ENCODE measurements around the gene HNRNPU. TPM values are rescaled to one million over a fixed set of nuclear protein-coding genes. Genes with fewer than 3 reads are reported as not detected.
A peak's percentile ranks its signal among the peaks of the same experiment; 100 is the strongest.

HNRNPU gene
- total and polyA plus RNA-seq, 10 donors = 121 to 457 (median 280) TPM

GRCh38 chr1:244854865-244855578 is 9.3 kb downstream of the HNRNPU start:
- WGBS, 5 donors = 27 to 41% (median 37%) methylated on average over 7 of the region's 7 CpGs
- H3K27me3 ChIP-seq (replicated peaks in 1 of 7) = no peaks in the 10 kb centered on the region
- TF ChIP-seq, protein P1, sequence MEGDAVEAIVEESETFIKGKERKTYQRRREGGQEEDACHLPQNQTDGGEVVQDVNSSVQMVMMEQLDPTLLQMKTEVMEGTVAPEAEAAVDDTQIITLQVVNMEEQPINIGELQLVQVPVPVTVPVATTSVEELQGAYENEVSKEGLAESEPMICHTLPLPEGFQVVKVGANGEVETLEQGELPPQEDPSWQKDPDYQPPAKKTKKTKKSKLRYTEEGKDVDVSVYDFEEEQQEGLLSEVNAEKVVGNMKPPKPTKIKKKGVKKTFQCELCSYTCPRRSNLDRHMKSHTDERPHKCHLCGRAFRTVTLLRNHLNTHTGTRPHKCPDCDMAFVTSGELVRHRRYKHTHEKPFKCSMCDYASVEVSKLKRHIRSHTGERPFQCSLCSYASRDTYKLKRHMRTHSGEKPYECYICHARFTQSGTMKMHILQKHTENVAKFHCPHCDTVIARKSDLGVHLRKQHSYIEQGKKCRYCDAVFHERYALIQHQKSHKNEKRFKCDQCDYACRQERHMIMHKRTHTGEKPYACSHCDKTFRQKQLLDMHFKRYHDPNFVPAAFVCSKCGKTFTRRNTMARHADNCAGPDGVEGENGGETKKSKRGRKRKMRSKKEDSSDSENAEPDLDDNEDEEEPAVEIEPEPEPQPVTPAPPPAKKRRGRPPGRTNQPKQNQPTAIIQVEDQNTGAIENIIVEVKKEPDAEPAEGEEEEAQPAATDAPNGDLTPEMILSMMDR (IDR thresholded peaks at IDR 0.05 in 8 of 11, conservative IDR thresholded peaks at IDR 0.05 in 3 of 11) = no peak
- TF ChIP-seq POLR2AphosphoS5 (IDR thresholded peaks at IDR 0.05) = no peak
- no peak for TF ChIP-seq POLR2A (IDR thresholded peaks at IDR 0.05)
- peaks cover 0 to 100% (median 83%) of the 10 kb centered on the region in 6 donors for H3K36me3 ChIP-seq
- H3K9me3 ChIP-seq = no peaks in the 10 kb centered on the region
- peak overlapping the region in 6 of 8 donors; percentile 5 to 69 (median 36) for H3K27ac ChIP-seq
- no peak for DNase-seq
- H3K4me1 ChIP-seq = peaks cover 64 to 99% (median 82%) of the 10 kb centered on the region in 6 donors
- H3K4me3 ChIP-seq = no peak overlapping the region
- intact Hi-C loops (cut with DNase I; ENCODE audit: low total_unique reads) = no loop called here

GRCh38 chr1:244854166-244854565 is 10.2 kb downstream of the HNRNPU start:
- no peaks in the 10 kb centered on the region for H3K27me3 ChIP-seq (replicated peaks in 1 of 7)
- TF ChIP-seq, protein P1 (IDR thresholded peaks at IDR 0.05 in 8 of 11, conservative IDR thresholded peaks at IDR 0.05 in 3 of 11) = no peak
- TF ChIP-seq POLR2AphosphoS5 (IDR thresholded peaks at IDR 0.05) = no peak
- TF ChIP-seq POLR2A (IDR thresholded peaks at IDR 0.05) = no peak
- intact Hi-C loops (cut with DNase I; ENCODE audit: low total_unique reads) = no loop called here
- no peak for DNase-seq
- H3K4me3 ChIP-seq = no peak overlapping the region
- H3K9me3 ChIP-seq = no peaks in the 10 kb centered on the region
- WGBS, 5 donors = 14 to 34% (median 21%) methylated on average over 5 of the region's 5 CpGs
- peaks cover 57 to 92% (median 77%) of the 10 kb centered on the region in 6 donors for H3K4me1 ChIP-seq
- peak overlapping the region in 7 of 8 donors; percentile 5 to 69 (median 31) for H3K27ac ChIP-seq
- peaks cover 0 to 100% (median 79%) of the 10 kb centered on the region in 6 donors for H3K36me3 ChIP-seq

DNA sequence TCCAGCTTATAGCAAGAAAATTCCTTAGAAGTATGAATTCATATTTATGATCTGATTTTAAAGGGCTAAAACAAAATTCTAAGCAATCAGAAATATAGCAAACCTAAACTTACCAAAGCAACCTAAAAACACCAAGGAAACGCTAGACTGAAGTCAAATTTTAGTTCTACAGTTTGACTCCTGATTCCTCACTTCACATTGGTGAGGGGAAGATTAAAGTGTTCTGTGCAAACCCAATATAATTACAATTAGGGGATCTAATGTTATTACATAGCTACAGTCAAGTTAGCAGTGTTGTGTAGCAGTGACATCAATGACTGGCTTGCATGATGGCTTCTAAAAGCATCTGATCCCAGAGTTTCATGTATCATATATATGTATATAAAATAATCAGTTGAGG is 11.6 kb downstream of the HNRNPU start:
- Histone ChIP-seq H3K27me3 (replicated peaks in 1 of 7) (no peaks in the 10 kb centered on the region), H3K27ac (peak overlapping the region in 1 of 8 donors; percentile 49), H3K9me3 (no peaks in the 10 kb centered on the region), H3K4me1 (peaks cover 42 to 89% (median 66%) of the 10 kb centered on the region in 6 donors), H3K36me3 (peaks cover 0 to 99% (median 75%) of the 10 kb centered on the region in 6 donors), H3K4me3 (no peak overlapping the region)
- intact Hi-C loops (cut with DNase I; ENCODE audit: low total_unique reads) = no loop called here
- no peak for DNase-seq
- 88 to 96% (median 94%) methylated on average over 1 of the region's 1 CpG for WGBS, 5 donors
- TF ChIP-seq POLR2AphosphoS5 (IDR thresholded peaks at IDR 0.05) (no peak), POLR2A (IDR thresholded peaks at IDR 0.05) (no peak)
- TF ChIP-seq, protein P1 (IDR thresholded peaks at IDR 0.05 in 8 of 11, conservative IDR thresholded peaks at IDR 0.05 in 3 of 11) = no peak

DNA sequence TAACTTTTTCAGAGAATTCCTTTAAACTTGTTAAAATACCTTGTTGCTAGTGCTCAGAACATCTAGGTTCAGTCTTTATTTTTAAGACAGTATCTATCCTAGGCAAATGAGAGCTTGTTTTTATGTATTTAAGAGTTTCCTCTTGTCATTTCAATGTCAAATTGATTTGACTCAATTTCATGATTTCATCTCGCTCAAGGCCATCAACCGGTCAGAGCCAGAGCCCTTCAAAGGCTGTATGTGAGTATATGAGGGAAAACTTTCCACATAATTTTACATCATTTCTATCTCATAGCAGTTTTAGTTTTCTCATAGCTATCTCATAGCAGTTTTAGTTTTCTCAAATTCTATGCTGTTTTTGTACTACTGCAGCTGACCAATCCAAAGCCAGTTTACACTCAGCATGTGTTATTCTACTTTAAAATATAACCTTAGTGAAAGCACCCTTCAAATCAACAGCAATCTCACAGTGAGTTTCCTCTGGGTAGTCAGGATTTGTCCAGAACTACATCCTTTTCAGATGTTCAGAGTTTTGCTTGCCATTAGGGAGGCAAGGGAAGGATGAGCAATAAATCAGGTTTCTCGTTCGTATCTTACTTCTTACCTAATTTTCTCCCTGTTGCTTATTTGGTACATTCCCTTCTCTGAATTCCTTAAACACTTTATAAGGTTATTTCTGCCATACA is 12.7 kb downstream of the HNRNPU start:
- WGBS, 5 donors = 74 to 83% (median 76%) methylated on average over 4 of the region's 4 CpGs
- Histone ChIP-seq H3K9me3 (no peaks in the 10 kb centered on the region), H3K4me1 (peaks cover 36 to 84% (median 57%) of the 10 kb centered on the region in 6 donors), H3K27ac (peak overlapping the region in 4 of 8 donors; percentile 0 to 49 (median 20)), H3K36me3 (peaks cover 0 to 99% (median 72%) of the 10 kb centered on the region in 6 donors), H3K4me3 (no peak overlapping the region), H3K27me3 (replicated peaks in 1 of 7) (no peaks in the 10 kb centered on the region)
- intact Hi-C loops (cut with DNase I; ENCODE audit: low total_unique reads) = no loop called here
- DNase-seq = no peak
- TF ChIP-seq, protein P1 (IDR thresholded peaks at IDR 0.05 in 8 of 11, conservative IDR thresholded peaks at IDR 0.05 in 3 of 11) = no peak
- TF ChIP-seq POLR2AphosphoS5 (IDR thresholded peaks at IDR 0.05) (peak in 1 of 3 donors; percentile 25), POLR2A (IDR thresholded peaks at IDR 0.05) (no peak)

All from spleen (tissue), 11 donors.